OCI-LY1 (cell line): ENCODE data around the gene CACUL1.

ENCODE experiments used
- EZH2 ChIP-seq: fragments of 200-600 bp; sonication (generic), shearing (Covaris generic); IDR thresholded peaks from 2 replicates; pipeline ENCODE4 v1.8.0; 2017; ENCODE audit warnings: borderline replicate concordance, mixed run types, mild to moderate bottlenecking, antibody characterized with exemption, low read length, moderate library complexity, mixed read lengths
- TF ChIP-seq, protein P1 (sequence below): fragments of 200-600 bp; sonication (generic), shearing (Covaris generic); IDR thresholded peaks from 2 replicates; pipeline ENCODE4 v1.5.1; 2017; ENCODE audit warnings: mild to moderate bottlenecking, antibody characterized with exemption, low read length, moderate library complexity, mixed read lengths

DNA sequence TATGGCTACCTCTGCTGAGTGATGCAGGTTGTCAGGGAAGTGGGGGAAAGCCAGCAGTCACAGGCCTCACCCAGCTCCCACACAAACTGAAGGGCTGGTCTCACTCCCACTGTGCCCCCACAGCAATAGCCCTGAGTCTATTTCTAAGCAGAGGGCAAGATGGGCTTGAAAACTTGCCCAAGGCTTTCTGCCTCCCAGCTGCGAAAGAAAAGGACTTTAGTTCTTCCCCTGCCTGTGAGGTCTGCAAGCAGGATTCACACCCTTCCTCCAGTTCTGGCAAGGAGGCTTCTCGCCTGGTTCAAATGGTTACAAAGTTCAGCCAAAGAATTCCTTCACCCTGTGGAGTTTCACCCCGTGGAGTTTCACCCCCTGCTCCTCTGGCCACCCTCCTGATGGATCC, 96.0 kb downstream of the CACUL1 start:
- TF ChIP-seq, protein P1, sequence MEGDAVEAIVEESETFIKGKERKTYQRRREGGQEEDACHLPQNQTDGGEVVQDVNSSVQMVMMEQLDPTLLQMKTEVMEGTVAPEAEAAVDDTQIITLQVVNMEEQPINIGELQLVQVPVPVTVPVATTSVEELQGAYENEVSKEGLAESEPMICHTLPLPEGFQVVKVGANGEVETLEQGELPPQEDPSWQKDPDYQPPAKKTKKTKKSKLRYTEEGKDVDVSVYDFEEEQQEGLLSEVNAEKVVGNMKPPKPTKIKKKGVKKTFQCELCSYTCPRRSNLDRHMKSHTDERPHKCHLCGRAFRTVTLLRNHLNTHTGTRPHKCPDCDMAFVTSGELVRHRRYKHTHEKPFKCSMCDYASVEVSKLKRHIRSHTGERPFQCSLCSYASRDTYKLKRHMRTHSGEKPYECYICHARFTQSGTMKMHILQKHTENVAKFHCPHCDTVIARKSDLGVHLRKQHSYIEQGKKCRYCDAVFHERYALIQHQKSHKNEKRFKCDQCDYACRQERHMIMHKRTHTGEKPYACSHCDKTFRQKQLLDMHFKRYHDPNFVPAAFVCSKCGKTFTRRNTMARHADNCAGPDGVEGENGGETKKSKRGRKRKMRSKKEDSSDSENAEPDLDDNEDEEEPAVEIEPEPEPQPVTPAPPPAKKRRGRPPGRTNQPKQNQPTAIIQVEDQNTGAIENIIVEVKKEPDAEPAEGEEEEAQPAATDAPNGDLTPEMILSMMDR: no peak
- TF ChIP-seq EZH2: no peak
